ELF-1 (cell line): Measurements from ENCODE around the gene OR51F2.
"Not testable (repeated sequence)": the region's sequence is repeated elsewhere in the genome, so short reads cannot be mapped to it uniquely, and the experiment has no call there.

ENCODE experiments used
- DNase-seq: peaks from one replicate; pipeline ENCODE4 v3.0.0-alpha.2; 2016; ENCODE audit warnings: low read depth, low spot score

The OR51F2 gene, protein sequence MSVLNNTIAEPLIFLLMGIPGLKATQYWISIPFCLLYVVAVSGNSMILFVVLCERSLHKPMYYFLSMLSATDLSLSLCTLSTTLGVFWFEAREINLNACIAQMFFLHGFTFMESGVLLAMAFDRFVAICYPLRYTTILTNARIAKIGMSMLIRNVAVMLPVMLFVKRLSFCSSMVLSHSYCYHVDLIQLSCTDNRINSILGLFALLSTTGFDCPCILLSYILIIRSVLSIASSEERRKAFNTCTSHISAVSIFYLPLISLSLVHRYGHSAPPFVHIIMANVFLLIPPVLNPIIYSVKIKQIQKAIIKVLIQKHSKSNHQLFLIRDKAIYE

DNA sequence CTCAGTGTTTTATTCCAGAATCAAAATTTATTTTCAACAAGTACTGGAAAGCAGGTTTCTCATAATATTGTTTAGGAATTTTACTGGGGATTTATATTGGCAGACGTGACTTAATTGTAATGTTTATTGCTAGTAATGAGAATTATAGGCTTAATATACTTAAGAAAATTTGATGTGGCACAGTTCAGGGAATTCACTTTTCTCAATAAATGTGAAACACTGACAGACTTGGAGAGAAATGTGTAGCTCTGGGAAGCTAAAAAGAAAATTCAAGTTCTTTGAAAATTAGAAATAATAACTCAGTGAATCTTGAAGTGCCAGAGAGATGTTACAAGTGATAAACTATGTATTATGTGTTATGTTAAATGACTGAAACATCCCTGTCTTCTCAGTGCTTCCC lies at the start of gene OR51F2:
Gene OR51F2 (plus strand): TSS at position 301 of the 400 bp plus-strand sequence. CDS start 101 bp downstream, outside the sequence.
- DNase-seq, result no peak

DNA sequence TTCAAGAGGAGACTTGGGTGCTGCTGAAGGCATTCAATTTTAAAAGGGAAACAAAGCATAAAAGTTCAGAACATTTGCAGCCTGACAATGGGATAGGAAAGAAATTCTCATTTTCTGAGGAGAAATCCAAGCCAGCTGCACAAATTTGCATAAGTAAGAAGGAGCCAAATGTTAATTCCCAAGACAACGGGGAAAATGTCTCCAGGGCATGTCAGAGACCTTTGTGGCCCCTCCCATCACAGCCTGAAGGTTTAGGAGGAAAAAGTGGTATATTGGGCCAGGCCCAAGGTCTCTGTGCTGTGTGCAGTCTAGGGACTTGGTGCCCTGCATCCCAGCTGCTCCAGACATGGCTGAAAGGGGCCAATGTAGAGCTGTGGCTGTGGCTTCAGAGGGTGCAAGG lies 38.7 kb upstream of the OR51F2 start:
- peak; percentile 1 for DNase-seq

DNA sequence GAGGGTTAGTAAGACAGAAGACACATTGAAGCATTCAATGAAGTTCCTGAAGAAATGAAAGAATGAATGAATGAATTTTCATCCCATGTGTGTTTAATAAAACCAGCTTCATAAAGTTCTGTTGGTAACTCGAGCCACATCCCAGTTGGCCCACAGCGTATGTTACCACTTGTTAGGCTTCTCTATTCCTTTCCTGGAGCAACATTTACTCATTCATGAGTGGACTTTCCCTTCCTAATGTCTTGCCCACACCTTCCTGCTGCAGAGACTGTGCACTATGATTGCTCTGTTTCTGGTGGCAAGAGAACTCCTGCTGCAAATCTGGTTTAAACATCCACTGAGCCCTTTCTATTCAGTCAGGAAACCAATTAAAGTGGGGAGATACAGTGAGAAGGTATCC lies 23.9 kb upstream of the OR51F2 start:
- no peak for DNase-seq

DNA sequence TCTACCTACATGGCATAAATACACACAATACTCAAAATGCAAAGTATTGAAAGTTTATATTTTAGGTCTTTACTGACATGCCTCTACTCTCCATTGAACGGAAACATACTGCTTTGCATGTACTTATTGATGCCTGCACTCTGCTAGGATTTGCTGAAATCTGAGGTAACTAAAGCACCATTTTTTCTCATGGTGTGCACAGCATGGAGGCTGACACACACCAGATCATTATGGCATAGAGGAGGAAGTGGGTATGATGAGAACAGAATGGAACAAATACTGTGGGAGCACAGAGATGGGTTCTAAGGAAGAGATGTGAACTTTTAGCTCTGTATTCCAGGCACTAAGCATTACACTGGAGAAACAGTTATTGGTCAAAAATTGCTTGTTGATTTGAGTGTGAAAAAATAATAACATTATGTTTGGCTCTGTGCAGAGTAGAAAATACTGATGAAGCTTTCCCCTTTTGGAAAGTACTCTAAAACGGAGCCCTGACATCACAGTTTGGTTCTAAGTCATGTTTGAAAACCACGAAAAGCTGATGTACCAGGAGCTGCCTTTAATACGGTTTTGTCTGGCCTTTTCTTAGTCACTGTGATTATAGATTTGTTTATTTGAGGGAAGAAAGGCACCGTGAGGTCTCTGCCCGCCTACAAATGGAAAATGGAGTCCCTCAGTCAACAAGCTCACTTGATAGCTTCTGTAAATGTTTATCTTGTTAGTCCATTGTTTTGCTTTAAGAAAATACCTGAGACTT lies 22.5 kb upstream of the OR51F2 start:
- DNase-seq, result no peak

DNA sequence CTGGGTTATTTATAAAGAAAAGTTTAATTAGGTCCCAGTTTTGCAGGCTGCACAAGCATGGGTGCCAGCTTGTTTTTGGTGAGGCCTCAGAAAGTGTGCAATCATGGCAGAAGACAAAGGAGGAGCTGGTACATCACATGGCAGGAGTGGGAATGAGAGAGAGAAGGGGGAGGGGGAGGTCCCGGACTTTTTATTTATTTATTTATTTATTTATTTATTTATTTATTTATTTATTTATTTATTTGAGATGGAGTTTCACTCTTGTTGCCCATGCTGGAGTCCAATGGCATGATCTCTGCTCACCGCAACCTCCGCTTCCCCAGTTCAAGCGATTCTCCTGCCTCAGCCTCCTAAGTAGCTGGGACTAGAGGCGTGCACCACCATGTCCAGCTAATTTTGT lies 19.8 kb upstream of the OR51F2 start:
- DNase-seq, result not testable (repeated sequence)

DNA sequence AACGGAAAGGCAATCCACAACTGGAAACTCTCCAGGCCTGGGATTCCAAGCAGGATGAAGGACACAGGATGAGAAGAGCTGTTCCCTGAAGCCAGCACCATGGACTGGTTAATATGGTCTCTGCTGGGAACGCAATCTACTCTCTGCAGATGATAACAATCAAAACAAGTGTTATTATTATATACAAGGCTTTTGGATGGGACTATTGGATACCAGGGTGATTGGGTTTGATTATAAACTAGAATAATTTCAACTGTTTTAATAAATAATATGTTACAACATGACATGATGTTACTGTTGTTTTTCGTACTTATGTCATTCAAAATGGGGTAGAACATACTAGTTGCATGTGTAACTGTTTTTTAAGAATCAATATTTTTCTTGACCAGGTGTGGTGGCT lies 16.8 kb upstream of the OR51F2 start, which contains the start of gene OR52R1:
Gene OR52R1 (minus strand): TSS at position 101 of the 400 bp plus-strand sequence. CDS start 0 bp downstream, at position 101.
- no peak for DNase-seq

DNA sequence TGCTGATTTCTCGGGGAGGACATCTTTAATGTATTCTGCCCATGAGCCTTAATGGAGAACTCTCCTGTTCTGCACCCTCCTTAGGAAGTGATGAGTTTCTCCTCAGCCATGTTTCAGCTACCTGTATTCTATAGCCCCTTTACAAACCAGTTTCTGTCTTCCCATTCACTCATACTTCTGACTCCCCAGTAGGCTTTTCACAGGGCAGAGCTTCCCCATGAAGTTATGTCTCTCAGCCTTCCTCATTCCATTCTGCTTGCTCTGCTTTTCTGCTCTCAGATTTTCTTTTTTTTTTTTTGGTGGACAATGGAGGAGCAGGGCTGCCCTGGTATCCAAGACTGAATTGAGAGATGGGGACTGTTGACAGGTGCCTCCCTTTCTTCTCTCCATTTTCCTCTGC lies 12.6 kb upstream of the OR51F2 start:
- no peak for DNase-seq

DNA sequence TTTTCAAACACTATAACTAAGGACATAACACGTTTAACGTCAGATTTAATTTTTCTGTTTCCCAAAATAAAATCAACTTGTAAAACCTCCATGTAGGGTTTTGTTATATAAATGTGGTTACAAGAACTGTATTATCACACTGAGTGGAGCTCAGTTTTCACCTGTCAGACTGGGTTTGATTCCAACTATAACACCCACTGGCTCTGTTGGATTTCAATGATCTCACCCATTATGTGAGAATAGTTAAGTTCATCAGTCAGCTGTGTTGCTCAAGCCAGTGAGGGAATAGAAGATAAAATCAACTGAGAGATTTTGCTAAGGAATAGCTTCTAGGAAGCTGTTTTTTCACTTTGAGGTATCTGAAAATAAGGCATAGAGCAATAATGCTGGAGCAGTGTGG lies 11.9 kb upstream of the OR51F2 start:
- no peak for DNase-seq

DNA sequence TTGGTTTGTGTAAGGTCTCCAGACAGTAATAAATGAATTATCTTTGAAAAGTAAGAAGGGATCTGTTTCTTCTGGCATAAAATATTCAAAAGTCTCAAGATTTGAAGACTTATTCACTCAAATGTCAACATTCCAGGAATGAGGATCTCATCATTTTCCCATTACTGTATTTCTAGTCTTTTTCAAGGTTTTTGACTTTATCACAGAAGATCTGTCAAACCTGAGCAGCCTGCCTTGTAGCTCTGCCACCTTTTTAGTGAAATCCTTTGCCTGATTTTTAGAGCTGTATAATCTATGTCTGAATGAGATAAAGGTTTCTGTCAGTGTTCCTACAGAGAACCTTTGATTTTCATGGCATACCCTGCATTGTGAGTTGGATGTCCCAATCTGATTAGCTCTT lies 4.0 kb downstream of the OR51F2 start:
- no peak for DNase-seq

DNA sequence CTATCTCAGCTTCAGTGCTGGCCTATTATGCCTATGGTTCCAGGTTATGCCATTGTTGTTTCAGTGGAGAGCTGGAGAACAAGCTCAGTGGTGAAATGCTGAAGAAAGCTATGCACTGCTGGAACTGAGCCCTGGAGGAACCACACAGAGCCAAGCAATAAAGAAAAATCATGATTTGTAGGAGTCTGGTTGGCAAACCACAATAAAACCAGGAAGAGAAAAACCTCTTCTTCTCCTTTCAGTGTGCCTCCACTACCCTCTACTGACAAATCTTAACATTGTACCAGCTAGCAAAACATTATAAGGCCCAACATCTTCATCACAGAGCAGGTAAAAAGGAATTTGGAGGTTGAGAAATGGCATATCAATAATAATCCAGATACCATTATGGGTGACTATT lies 5.3 kb downstream of the OR51F2 start:
- no peak for DNase-seq

DNA sequence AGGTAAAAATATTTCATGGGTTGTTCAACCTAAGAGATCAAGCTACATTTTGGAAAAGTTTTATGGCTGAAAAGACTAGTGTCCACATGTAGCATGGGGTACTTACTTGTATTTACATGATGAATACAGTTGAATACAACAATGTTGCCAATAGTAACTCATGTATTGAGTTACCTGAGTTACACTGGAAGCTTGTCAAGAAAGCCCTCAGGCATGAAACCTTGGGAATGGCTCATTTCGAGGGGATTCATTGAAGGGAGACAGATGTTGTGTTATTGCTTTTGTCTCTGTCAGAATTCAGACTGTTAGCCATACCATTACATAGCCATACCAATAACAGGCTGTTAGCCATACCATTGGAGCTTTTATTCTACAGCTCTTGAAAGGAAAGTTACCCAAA lies 9.2 kb downstream of the OR51F2 start:
- no peak for DNase-seq

DNA sequence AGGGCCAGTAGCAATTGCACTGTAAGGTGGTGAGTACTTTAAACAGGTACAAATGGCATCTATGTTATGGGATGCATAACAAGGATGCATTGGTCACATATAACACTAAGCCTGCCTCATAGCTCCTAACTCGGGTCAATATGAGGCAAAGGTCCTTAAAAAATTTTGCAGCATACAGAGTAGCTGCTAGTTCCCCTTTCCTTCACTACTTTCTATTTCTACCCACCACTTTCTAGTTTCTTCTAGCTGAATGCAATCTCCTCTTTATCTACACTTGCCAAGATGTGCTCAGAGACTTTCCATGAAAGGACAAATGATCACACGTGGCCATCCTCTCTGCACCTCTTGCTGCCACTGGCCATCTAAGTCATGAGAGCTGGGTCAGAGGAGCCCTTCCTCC lies 9.8 kb downstream of the OR51F2 start:
- DNase-seq, result peak; percentile 2

DNA sequence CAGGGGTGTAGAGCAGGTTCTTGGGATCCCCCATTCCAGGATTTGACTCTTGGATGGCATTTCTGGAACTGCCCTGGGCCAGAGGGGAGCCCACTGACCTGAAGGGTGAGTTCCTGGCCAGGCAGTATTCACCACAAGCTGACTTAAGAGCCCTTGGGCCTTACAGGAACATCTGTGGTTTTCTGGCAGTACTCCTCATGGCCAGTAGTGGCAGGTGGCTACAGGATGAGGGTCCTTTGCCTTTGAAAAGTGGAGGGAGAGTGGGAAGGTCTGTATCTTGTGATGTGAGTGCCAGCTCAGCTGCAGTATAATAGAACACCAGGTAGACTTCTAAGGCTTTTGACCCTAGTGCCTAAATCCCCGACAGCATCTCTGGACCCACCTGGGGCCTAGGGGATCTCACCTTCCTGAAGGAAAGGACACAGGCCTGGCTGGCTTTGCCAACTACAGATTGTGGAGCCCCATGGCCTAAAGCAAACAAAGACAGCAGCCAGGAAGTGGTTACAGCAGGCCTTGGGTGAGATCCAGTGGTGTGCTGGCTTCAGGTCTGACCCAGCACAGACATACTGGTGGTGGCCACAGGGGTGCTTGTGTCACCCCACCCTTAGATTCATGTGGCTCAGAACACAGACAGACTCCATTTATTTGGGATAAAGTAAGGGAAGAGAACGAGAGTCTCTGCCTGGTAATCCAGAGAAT lies 18.9 kb downstream of the OR51F2 start:
- no peak for DNase-seq

DNA sequence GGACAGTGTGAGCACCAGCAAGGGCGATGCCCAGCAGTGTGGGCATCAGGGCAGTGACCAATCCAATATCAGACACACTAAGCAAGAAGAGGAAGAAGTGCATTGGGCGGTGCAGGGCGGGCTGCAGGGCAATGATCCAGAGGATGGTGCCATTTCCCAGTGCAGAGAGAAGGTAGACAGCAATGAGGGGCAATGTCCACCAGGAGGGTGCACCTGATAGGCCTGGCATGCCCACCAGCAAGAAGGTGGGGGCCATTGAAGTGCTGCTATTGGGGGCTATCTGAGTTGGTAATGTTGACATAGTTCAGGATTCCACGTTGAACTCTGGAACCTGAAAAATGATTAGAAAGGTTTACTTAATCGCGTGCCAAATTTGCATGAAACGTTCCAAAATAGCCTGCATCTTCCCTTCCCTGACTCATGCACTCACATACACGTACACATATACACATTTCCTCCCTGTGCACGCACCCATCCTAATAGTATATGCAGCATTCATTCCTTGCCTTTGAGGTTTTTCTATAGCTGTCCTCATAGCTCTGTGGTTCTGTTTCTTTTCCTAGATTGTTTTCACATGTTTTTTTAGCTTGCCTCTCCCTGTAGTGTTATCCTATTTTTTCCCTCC lies 27.9 kb downstream of the OR51F2 start, which contains the start of gene OR51S1:
Gene OR51S1 (minus strand): TSS at position 301 of the 625 bp plus-strand sequence. CDS start 0 bp downstream, at position 301.
- no peak for DNase-seq

DNA sequence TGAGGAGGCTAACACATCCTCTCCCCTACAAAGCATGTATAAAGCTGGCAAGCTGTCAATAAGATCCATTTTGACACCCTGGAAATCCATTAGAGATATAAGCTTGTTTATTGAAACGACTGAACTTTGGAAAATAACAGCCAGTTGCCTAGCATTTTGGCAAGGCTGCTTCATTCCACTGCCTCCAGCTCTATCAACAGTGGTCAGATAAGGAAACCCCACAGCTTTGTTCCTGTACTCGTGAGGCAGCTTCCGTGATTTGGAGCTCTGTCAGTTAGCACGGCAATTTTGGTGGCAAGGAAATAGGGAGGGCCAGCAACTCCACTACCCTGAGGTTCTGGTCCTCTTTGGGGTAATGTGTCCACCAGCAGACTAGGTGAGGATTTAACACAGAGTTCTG lies 29.9 kb downstream of the OR51F2 start:
- DNase-seq, result no peak

DNA sequence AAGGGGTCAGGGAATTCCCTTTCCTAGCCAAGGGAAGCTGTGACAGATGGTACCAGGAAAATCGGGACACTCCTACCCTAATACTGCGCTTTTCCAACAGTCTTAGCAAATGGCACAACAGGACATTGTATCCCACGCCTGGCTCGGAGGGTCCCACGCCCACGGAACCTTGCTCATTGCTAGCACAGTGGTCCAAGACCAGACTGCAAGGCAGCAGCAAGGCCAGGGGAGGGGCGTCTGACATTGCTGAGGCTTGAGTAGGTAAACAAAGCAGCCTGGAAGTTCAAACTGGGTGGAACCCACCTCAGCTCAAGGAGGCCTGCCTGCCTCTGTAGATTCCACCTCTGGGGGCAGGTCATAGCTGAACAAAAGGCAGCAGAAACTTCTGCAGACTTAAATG lies 33.2 kb downstream of the OR51F2 start:
- not testable (repeated sequence) for DNase-seq

DNA sequence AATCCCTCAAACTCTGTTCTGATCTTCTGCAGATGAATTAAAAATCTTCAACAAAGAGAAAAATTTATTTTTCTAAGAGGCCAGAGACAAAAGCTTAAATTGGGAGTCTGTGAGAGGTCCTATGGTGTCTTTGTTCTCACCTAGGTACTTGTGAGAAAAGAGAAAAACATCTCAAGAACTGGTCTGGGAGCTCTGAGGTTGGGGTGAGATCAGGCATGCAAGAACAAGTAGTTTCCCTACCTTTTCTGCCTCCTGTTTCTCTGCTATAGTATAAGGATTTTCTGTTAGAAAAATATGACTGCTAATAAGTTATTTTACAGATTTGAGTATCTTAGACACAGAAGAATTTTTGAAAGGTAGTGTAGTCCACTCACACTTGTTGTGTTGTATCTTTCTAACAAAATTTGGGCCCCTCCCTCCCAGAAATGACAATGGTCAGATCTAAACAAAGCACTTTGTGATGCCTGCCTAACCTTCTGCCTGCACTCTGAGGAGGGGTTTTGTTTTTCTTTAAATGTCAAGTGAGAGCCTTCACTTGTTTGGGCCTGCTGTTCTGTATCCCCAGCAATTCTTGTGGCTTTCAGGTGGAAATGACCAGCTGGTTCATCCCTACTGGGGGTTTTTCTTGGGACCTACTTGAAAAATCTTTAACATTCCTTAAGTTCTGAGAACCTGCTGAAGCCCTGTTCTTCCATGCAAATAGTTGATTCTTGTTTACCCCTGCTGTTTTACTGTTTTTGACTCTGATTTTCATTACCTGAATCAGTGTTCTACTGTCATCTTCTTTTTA lies 41.5 kb downstream of the OR51F2 start:
- peak; percentile 6 for DNase-seq

DNA sequence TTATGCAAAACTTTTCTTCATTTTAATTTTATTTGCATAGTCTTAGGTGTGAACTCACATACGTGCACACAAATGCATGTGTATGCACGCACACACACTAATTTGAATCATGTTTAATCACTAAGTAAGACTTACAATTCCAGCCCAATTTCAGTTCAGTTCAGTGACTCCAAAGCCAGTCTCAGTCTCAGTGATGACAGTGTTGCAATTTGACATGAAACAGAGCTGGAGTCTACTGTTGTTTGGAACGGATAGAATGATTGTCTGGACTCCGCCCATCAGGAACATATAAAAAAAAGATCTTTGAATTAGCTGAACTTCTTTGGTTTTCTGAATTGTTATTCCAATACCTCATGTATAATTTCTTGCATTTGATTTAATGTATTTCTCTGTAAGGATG lies 42.8 kb downstream of the OR51F2 start:
- DNase-seq, result no peak

DNA sequence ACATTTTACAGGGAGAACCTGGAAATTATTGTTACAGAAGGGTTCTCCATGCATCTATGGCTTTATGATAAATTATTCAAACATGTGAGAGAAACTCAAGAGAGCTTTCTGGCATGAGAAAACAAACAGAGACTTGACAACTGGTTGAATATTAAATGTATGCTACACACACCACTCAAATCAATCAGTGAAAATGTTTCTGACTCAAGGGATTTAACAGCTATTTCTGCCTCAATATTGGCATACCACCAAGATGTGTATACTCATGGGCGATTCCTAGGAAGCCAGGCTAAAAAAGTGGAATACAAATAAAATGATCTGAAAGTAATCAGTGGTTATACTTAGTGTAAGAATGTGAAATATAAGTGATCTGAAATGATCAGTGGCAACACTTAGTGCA lies 44.7 kb downstream of the OR51F2 start:
- DNase-seq, result no peak
